H1 (cell line): ENCODE data around the gene STRIP2. TPM values are rescaled to one million over a fixed set of nuclear protein-coding genes. Genes with fewer than 3 reads are reported as not detected.

Source experiments
- CTCF ChIA-PET: fragments of 300-600 bp; sonication (Branson Sonifier 250); formaldehyde crosslinking; loops from one replicate; lab custom pipeline; 2021; ENCODE audit not compliant: partially characterized antibody; lab: Charles Lee
- POLR2A ChIA-PET: fragments of 300-600 bp; sonication (Branson Sonifier 250); formaldehyde crosslinking; loops from one replicate; lab custom pipeline; 2021; ENCODE audit warnings: inconsistent platforms; ENCODE audit not compliant: partially characterized antibody; lab: Charles Lee
- DNase-seq, 2 experiments: peaks; one replicate each; pipeline versions ENCODE4 v3.0.0 to v3.0.0-alpha.2; 2010 to 2022; ENCODE audit warnings: low spot score in 2 of 2, low read depth in 1 of 2, mixed read lengths in 1 of 2
- FAIRE-seq: peaks from 2 replicates; lab custom pipeline; 2011; peaks lifted over from hg19 to GRCh38; lab: Jason Lieb, UNC
- H2AFZ ChIP-seq: 2 replicates; pipeline ENCODE4 v1.8.1; 2012; ENCODE audit warnings: low read length, inconsistent platforms
- H2AK5ac ChIP-seq: 2 replicates; pipeline ENCODE4 v1.6.1; 2013; ENCODE audit warnings: low read depth, low read length
- H2BK120ac ChIP-seq: replicated peaks from 2 replicates; pipeline ENCODE3; 2013; ENCODE audit warnings: low read depth, low read length, inconsistent platforms
- H2BK12ac ChIP-seq: 2 replicates; pipeline ENCODE4 v1.6.1; 2013; ENCODE audit warnings: low read depth, low read length
- H2BK15ac ChIP-seq: 2 replicates; pipeline ENCODE4 v1.6.1; 2013; ENCODE audit warnings: low read length
- H2BK20ac ChIP-seq: 2 replicates; pipeline ENCODE4 v1.6.1; 2013; ENCODE audit warnings: low read length
- H2BK5ac ChIP-seq: 2 replicates; pipeline ENCODE4 v1.6.1; 2013; ENCODE audit warnings: low read depth, low read length
- H3K14ac ChIP-seq: 2 replicates; pipeline ENCODE4 v1.6.1; 2013; ENCODE audit warnings: inconsistent platforms; ENCODE audit not compliant: insufficient read length
- H3K18ac ChIP-seq: 2 replicates; pipeline ENCODE4 v1.6.1; 2013; ENCODE audit warnings: low read length; ENCODE audit errors: extremely low read depth
- H3K23ac ChIP-seq: 2 replicates; pipeline ENCODE4 v1.6.1; 2013; ENCODE audit warnings: inconsistent platforms; ENCODE audit not compliant: insufficient read length
- H3K23me2 ChIP-seq: 2 replicates; pipeline ENCODE4 v1.6.1; 2013; ENCODE audit warnings: low read depth, low read length
- H3K27ac ChIP-seq: 2 replicates; pipeline ENCODE4 v1.6.1; 2011; ENCODE audit warnings: low read depth, low read length, inconsistent platforms
- H3K27me3 ChIP-seq, 4 experiments: replicated peaks in 1 of 4; 1 replicate in 1 of 4; 2 replicates in 3 of 4; pipeline versions ENCODE4 v1.6.1 to v1.8.1; 2011 to 2013; ENCODE audit warnings: low read length in 3 of 4, mild to moderate bottlenecking in 3 of 4, inconsistent platforms in 2 of 4, mixed read lengths in 2 of 4, moderate library complexity in 1 of 4; ENCODE audit not compliant: control insufficient read depth in 3 of 4, insufficient read depth in 3 of 4; ENCODE audit errors: extremely low read depth in 1 of 4
- H3K36me3 ChIP-seq, 4 experiments: 2 replicates each; pipeline versions ENCODE4 v1.6.1 to v1.8.1; 2011 to 2013; ENCODE audit warnings: mild to moderate bottlenecking in 4 of 4, low read length in 3 of 4, moderate library complexity in 2 of 4, control low read depth in 1 of 4, inconsistent platforms in 1 of 4; ENCODE audit not compliant: insufficient read depth in 4 of 4, control insufficient read depth in 2 of 4
- H3K4ac ChIP-seq: replicated peaks from 2 replicates; pipeline ENCODE3; 2013; ENCODE audit warnings: low read length, low read depth, mixed read lengths, inconsistent platforms; ENCODE audit not compliant: insufficient read length
- H3K4me1 ChIP-seq, 4 experiments: replicated peaks in 1 of 4; 1 replicate in 1 of 4; 2 replicates in 3 of 4; pipeline versions ENCODE4 v1.6.1 to v1.8.1; 2011 to 2013; ENCODE audit warnings: low read length in 3 of 4, inconsistent platforms in 2 of 4, mixed read lengths in 1 of 4; ENCODE audit not compliant: insufficient read depth in 4 of 4, control insufficient read depth in 3 of 4
- H3K4me2 ChIP-seq, 2 experiments: 2 replicates each; pipeline versions ENCODE4 v1.6.1 to v1.8.1; 2011 to 2013; ENCODE audit warnings: low read depth in 2 of 2, low read length in 2 of 2, control low read depth in 1 of 2, inconsistent platforms in 1 of 2, mild to moderate bottlenecking in 1 of 2; ENCODE audit not compliant: insufficient read depth in 1 of 2
- H3K4me3 ChIP-seq, 4 experiments: fragments of 200-600, 300-600 bp in 1 of 4; sonication (generic), shearing (Covaris generic), sonication (Bioruptor Twin) in 1 of 4; 2 replicates each; pipeline versions ENCODE4 v1.5.1 to v1.8.1; 2011 to 2016; ENCODE audit warnings: low read length in 4 of 4, low read depth in 3 of 4, control low read depth in 2 of 4, inconsistent platforms in 2 of 4, mild to moderate bottlenecking in 2 of 4, mixed read lengths in 1 of 4, moderate library complexity in 1 of 4; ENCODE audit not compliant: insufficient read depth in 2 of 4; ENCODE audit errors: extremely low read depth in 1 of 4
- H3K56ac ChIP-seq: replicated peaks from 2 replicates; pipeline ENCODE3; 2013; ENCODE audit warnings: low read depth, mild to moderate bottlenecking, mixed read lengths, low read length, inconsistent platforms; ENCODE audit not compliant: insufficient read length
- H3K79me1 ChIP-seq: 2 replicates; pipeline ENCODE4 v1.6.1; 2013; ENCODE audit warnings: low read depth, low read length, control low read depth
- H3K79me2 ChIP-seq, 2 experiments: 2 replicates each; pipeline versions ENCODE4 v1.6.1 to v1.8.1; 2012 to 2013; ENCODE audit warnings: low read length in 2 of 2, mild to moderate bottlenecking in 2 of 2, inconsistent platforms in 1 of 2; ENCODE audit not compliant: insufficient read depth in 2 of 2, control insufficient read depth in 1 of 2
- H3K9ac ChIP-seq, 4 experiments: replicated peaks in 1 of 4; 1 replicate in 1 of 4; 2 replicates in 3 of 4; pipeline versions ENCODE4 v1.6.1 to v1.8.1; 2011 to 2013; ENCODE audit warnings: low read depth in 3 of 4, low read length in 3 of 4, control low read depth in 2 of 4, mild to moderate bottlenecking in 2 of 4, moderate library complexity in 2 of 4, inconsistent platforms in 1 of 4; ENCODE audit errors: extremely low read depth in 1 of 4
- H3K9me3 ChIP-seq, 2 experiments: 2 replicates each; pipeline versions ENCODE4 v1.6.1 to v1.8.1; 2012 to 2013; ENCODE audit warnings: mild to moderate bottlenecking in 2 of 2, moderate library complexity in 2 of 2, control low read depth in 1 of 2, inconsistent platforms in 1 of 2, low read depth in 1 of 2, low read length in 1 of 2, mixed read lengths in 1 of 2; ENCODE audit not compliant: insufficient read depth in 2 of 2
- H4K20me1 ChIP-seq, 2 experiments: replicated peaks in 1 of 2; 2 replicates each; pipeline versions ENCODE3 to v1.8.1; 2011 to 2013; ENCODE audit warnings: inconsistent platforms in 2 of 2, low read length in 2 of 2, mild to moderate bottlenecking in 1 of 2; ENCODE audit not compliant: insufficient read depth in 2 of 2, control insufficient read depth in 1 of 2
- H4K5ac ChIP-seq: 2 replicates; pipeline ENCODE4 v1.6.1; 2013; ENCODE audit warnings: low read length, low read depth, mixed read lengths, inconsistent platforms; ENCODE audit not compliant: insufficient read length
- H4K8ac ChIP-seq: 2 replicates; pipeline ENCODE4 v1.8.0; 2013; ENCODE audit warnings: mild to moderate bottlenecking, moderate library complexity, low read length, inconsistent platforms; ENCODE audit not compliant: insufficient read depth; ENCODE audit errors: extremely low read depth
- H4K91ac ChIP-seq: replicated peaks from 2 replicates; pipeline ENCODE3; 2013; ENCODE audit warnings: low read length, mixed read lengths, inconsistent platforms; ENCODE audit not compliant: insufficient read length
- CBX8 ChIP-seq: fragments of 300-800, 300-1000 bp; sonication (generic); IDR thresholded peaks from 2 replicates; pipeline ENCODE4 v1.7.1; 2016; ENCODE audit warnings: low read depth, low read length, borderline replicate concordance
- GABPA ChIP-seq: IDR thresholded peaks from 2 replicates; pipeline ENCODE4 v1.6.1; 2011; ENCODE audit warnings: mild to moderate bottlenecking, low read length, moderate library complexity, borderline replicate concordance; ENCODE audit not compliant: insufficient read depth
- KDM4A ChIP-seq: IDR thresholded peaks from one replicate; pipeline ENCODE4 v1.7.1; 2012; ENCODE audit warnings: low read depth, mild to moderate bottlenecking, moderate library complexity, low read length, inconsistent platforms; ENCODE audit not compliant: severe bottlenecking
- MAFK ChIP-seq: IDR thresholded peaks from 2 replicates; pipeline ENCODE4 v1.6.1; 2012; ENCODE audit warnings: low read depth, mild to moderate bottlenecking, improper control_type of control experiment, low read length
- MAX ChIP-seq: IDR thresholded peaks from 2 replicates; pipeline ENCODE4 v1.6.1; 2012; ENCODE audit warnings: inconsistent platforms
- NANOG ChIP-seq: IDR thresholded peaks from 2 replicates; pipeline ENCODE4 v1.6.1; 2011; ENCODE audit warnings: low read length, low read depth, mild to moderate bottlenecking, inconsistent platforms; ENCODE audit not compliant: insufficient read depth, poor library complexity, severe bottlenecking
- POLR2A ChIP-seq, 2 experiments: IDR thresholded peaks; 1 replicate in 1 of 2; 2 replicates in 1 of 2; pipeline ENCODE4 v1.6.1; 2011; ENCODE audit warnings: low read depth in 2 of 2, low read length in 2 of 2, mild to moderate bottlenecking in 2 of 2; ENCODE audit errors: control extremely low read depth in 1 of 2
- RXRA ChIP-seq: IDR thresholded peaks from 2 replicates; pipeline ENCODE4 v1.6.1; 2011; ENCODE audit warnings: low read depth, mild to moderate bottlenecking, low read length, moderate library complexity; ENCODE audit not compliant: insufficient read depth
- SP4 ChIP-seq: IDR thresholded peaks from 2 replicates; pipeline ENCODE4 v1.6.1; 2012; ENCODE audit warnings: low read length, inconsistent platforms
- WGBS, 2 experiments: shearing (Covaris generic) in 1 of 2; methylation state at CpG; one replicate each; pipeline versions ENCODE4 v1.1.6 to v1.1.7; 2013 to 2015; ENCODE audit warnings: low lambda C conversion rate in 2 of 2, mixed read lengths in 2 of 2, inconsistent platforms in 1 of 2, low coverage in 1 of 2, missing lambda C conversion rate in 1 of 2; ENCODE audit not compliant: insufficient replicate concordance in 2 of 2, insufficient coverage in 1 of 2, insufficient read length in 1 of 2; ENCODE audit errors: extremely low coverage in 1 of 2, missing lambda C conversion rate in 1 of 2; 5-methylcytosine and 5-hydroxymethylcytosine counted together
- polyA plus RNA-seq, 7 experiments: library from polyadenylated mRNA; depleted of rRNA in 3 of 7; stranded (reverse) in 5 of 7; unstranded in 2 of 7; fragments of >200 nt in 5 of 7; fragments of 200-250 nt in 2 of 7; gene quantifications; 1 replicate in 5 of 7; 2 replicates in 1 of 7; 4 replicates in 1 of 7; pipeline versions ENCODE4 v1.2.1 to v1.2.3, GENCODE V29; 2011 to 2013; ENCODE audit warnings: missing spikeins in 2 of 7, mixed read lengths in 2 of 7
- total RNA-seq: library from RNA; stranded (reverse); fragmentation: NEBNext Ultra II Directional; extraction: Animal tissue kit (Norgen Biotek cat#: 25700); gene quantifications from 2 replicates; pipeline ENCODE4 v1.2.1, GENCODE V29; 2021

The STRIP2 gene
- total and polyA plus RNA-seq, 2 of the 8 experiments (the other 6 are each of a cell fraction or from before 2014, with no cell fraction given): 5.3 to 8.2 TPM

- Histone ChIP-seq H3K4me3 (no peak overlapping the region), H3K14ac (no peak overlapping the region), H4K20me1 (no peaks in the 10 kb centered on the region), H2BK12ac (no peak overlapping the region), H3K23me2 (no peaks in the 10 kb centered on the region), H3K36me3 (peaks cover 0 to 12% (median 4%) of the 10 kb centered on the region in 4 experiments; a peak in 5 of 8 replicates), H3K4me1 (no peaks in the 10 kb centered on the region), H3K79me2 (no peaks in the 10 kb centered on the region), H4K8ac (no peak overlapping the region), H2AFZ (no peak overlapping the region), H3K27me3 (no peaks in the 10 kb centered on the region), H4K91ac (no peak overlapping the region), H2BK120ac (no peak overlapping the region), H2BK20ac (no peak overlapping the region), H3K9ac (no peak overlapping the region), H2BK5ac (no peak overlapping the region), H2AK5ac (no peak overlapping the region), H3K27ac (no peak overlapping the region), H2BK15ac (no peak overlapping the region), H3K9me3 (no peaks in the 10 kb centered on the region), H3K4me2 (no peak overlapping the region), H3K4ac (no peak overlapping the region), H3K18ac (no peak overlapping the region), H3K79me1 (no peaks in the 10 kb centered on the region), H4K5ac (no peak overlapping the region), H3K23ac (no peak overlapping the region), H3K56ac (no peak overlapping the region)
- no peak for DNase-seq
- no peak for TF ChIP-seq SP4
- TF ChIP-seq RXRA: no peak
- TF ChIP-seq KDM4A: no peak
- no peak for TF ChIP-seq MAX
- TF ChIP-seq GABPA: no peak
- TF ChIP-seq POLR2A (IDR thresholded peaks at IDR 0.05; ENCODE audit: control extremely low read depth in 1 of 2, low read depth in 2 of 2, low read length in 2 of 2): no peak
- no peak for TF ChIP-seq CBX8
- TF ChIP-seq MAFK: no peak
- no peak for TF ChIP-seq NANOG
- POLR2A ChIA-PET: no interaction called here
- WGBS, 2 experiments: 84% methylated on average over 2 of the region's 2 CpGs; no CpG with 5 or more reads in 1 of the 2 experiments
- CTCF ChIA-PET: no interaction called here
- FAIRE-seq: no peak
Measured at GRCh38 chr7:129393255-129393654, 41.0 kb upstream of the STRIP2 start.
